BJ (cell line): Measurements from ENCODE around the gene CLPTM1. TPM values are rescaled to one million over a fixed set of nuclear protein-coding genes. Genes with fewer than 3 reads are reported as not detected.

ENCODE experiments used
- CTCF ChIA-PET: fragments of 350-600 bp; formaldehyde crosslinking; extraction: SDS; loops from one replicate; lab custom pipeline; 2021; ENCODE audit warnings: antibody characterized with exemption, inconsistent platforms; lab: Yijun Ruan, JAX
- POLR2A ChIA-PET: fragments of 300-600 bp; sonication (Branson Sonifier 250); formaldehyde crosslinking; extraction: SDS; loops from one replicate; lab custom pipeline; 2021; ENCODE audit warnings: antibody characterized with exemption; lab: Charles Lee
- DNase-seq: peaks from one replicate; pipeline ENCODE4 v3.0.0-alpha.2; 2011; ENCODE audit warnings: low read depth
- H3K27me3 ChIP-seq: 2 replicates; pipeline ENCODE4 v1.6.0; 2011; ENCODE audit warnings: low read length; ENCODE audit not compliant: control insufficient read depth, insufficient read depth
- H3K36me3 ChIP-seq: 2 replicates; pipeline ENCODE4 v1.5.1; 2011; ENCODE audit warnings: low read length; ENCODE audit not compliant: control insufficient read depth, insufficient read depth
- H3K4me3 ChIP-seq: 2 replicates; pipeline ENCODE4 v1.5.1; 2011; ENCODE audit warnings: low read depth, mild to moderate bottlenecking, control low read depth, low read length
- CTCF ChIP-seq: IDR thresholded peaks from 2 replicates; pipeline ENCODE4 v1.5.1; 2011; ENCODE audit warnings: low read depth, mild to moderate bottlenecking, control low read depth, inconsistent platforms, low read length, moderate library complexity; ENCODE audit not compliant: insufficient read depth
- polyA plus RNA-seq: library from polyadenylated mRNA; depleted of rRNA; stranded (reverse); fragments of >200 nt; gene quantifications from 2 replicates; pipeline ENCODE4 v1.2.3, GENCODE V29; 2011

CLPTM1 gene
- polyA plus RNA-seq, 1 experiment: 127 TPM

DNA sequence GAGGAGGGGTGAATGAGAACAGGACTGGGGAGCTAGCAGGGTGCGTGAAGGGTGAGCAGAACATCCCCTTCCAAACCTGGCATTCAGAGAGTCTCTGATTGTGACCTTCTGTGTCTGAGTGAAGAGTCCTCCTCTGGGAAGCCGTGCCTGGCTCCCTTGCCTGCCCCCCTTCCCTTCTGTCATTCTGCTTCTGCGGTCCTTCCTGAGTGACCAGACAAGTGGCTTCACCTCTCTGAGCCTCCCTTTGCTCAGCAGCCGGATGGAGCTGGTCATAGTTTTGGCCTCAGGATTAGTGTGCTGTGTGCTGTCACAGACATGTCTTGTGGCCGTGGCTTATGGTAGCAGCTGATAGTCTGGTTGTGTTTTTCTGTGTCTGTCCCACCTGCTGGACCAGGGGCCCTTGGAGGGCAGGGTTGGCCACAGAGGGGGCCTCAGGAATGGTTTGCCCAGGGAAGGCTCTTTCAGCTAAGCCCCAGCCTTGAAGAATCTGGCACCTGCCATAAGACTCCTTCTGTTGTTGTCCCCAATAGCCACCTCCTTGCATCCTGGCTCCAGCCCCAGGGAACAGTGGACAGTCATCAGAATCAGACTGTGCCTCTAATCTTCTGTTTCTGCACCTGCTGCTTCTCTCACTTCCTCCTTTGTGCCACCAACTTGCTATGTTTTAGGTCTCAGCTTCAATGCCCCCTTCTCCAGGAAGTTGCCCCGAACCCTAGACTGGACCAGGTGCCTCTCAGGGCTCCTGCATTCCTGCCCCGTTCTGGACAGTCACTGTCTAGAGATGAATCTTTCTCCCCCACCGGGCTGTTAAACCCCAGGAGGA is 5.9 kb downstream of the CLPTM1 start:
- TF ChIP-seq CTCF: no peak
- CTCF ChIA-PET: interaction anchor here (1.2 kb wide), 1 partner anchor 57 kb away, joined by 4 read pairs; no protein-coding TSS in a partner anchor
- no peak overlapping the region for H3K4me3 ChIP-seq

GRCh38 chr19:44961821-44962220 is 6.6 kb downstream of the CLPTM1 start:
- Histone ChIP-seq H3K36me3 (peaks cover 14% of the 10 kb centered on the region), H3K27me3 (no peaks in the 10 kb centered on the region), H3K4me3 (no peak overlapping the region)
- CTCF ChIA-PET: no interaction called here
- no peak for TF ChIP-seq CTCF
- POLR2A ChIA-PET: no interaction called here
- DNase-seq: no peak

More for the DNA sequence above, 5.9 kb downstream of the CLPTM1 start:
- Histone ChIP-seq H3K27me3 (no peaks in the 10 kb centered on the region), H3K36me3 (peaks cover 12% of the 10 kb centered on the region)
- POLR2A ChIA-PET: no interaction called here
- DNase-seq: no peak

DNA sequence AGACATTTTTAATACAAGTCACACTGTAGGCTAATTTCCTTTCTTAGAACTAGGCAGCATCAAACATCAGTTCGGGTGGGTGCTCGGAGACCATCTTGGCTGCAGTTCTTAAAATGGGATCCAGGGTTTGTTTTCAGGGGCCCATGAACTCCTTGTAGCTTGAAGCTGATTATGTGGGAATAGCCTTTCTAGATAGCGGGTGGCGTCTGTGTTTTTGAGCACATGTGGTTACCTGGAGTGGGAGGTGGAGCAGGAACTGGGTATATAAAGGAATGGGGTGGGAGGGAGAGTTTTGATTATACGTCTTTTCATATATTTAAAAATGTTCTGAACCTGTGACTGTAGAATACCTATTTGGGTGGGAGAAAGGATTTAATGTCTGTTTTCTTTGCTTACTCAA is 12.9 kb downstream of the CLPTM1 start:
- ChIA-PET CTCF (interaction anchor here (1.4 kb wide), 1 partner anchor 21 kb away, joined by 7 read pairs; no protein-coding TSS in a partner anchor), POLR2A (no interaction called here)
- peaks cover 10% of the 10 kb centered on the region for H3K36me3 ChIP-seq
- no peaks in the 10 kb centered on the region for H3K27me3 ChIP-seq
- no peak for TF ChIP-seq CTCF
- DNase-seq: no peak
- no peak overlapping the region for H3K4me3 ChIP-seq

- POLR2A ChIA-PET: no interaction called here
- CTCF ChIA-PET: interaction anchor here (1.4 kb wide), 1 partner anchor 20 kb away, joined by 7 read pairs; no protein-coding TSS in a partner anchor
Measured at GRCh38 chr19:44968670-44969069, 13.5 kb downstream of the CLPTM1 start.

More at GRCh38 chr19:44968670-44969069, 13.5 kb downstream of the CLPTM1 start:
- TF ChIP-seq CTCF: no peak
- no peaks in the 10 kb centered on the region for H3K27me3 ChIP-seq
- H3K4me3 ChIP-seq: no peak overlapping the region
- peaks cover 14% of the 10 kb centered on the region for H3K36me3 ChIP-seq
- no peak for DNase-seq
